H1 (cell line): ENCODE data around the gene PDLIM3. TPM values are rescaled to one million over a fixed set of nuclear protein-coding genes. Genes with fewer than 3 reads are reported as not detected.

Experiments
- BRCA1 ChIP-seq: IDR thresholded peaks from 2 replicates; pipeline ENCODE4 v1.6.1; 2012; ENCODE audit warnings: low read depth, low read length, improper control_type of control experiment
- CREB1 ChIP-seq: IDR thresholded peaks from 2 replicates; pipeline ENCODE4 v1.6.1; 2012; ENCODE audit warnings: inconsistent platforms
- POLR2A ChIP-seq, 2 experiments: IDR thresholded peaks; 1 replicate in 1 of 2; 2 replicates in 1 of 2; pipeline ENCODE4 v1.6.1; 2011; ENCODE audit warnings: low read depth in 2 of 2, low read length in 2 of 2, mild to moderate bottlenecking in 2 of 2; ENCODE audit errors: control extremely low read depth in 1 of 2
- RNF2 ChIP-seq: fragments of 200-900, 300-1000 bp; sonication (generic); IDR thresholded peaks from 2 replicates; pipeline ENCODE4 v1.7.1; 2016; ENCODE audit warnings: borderline replicate concordance, low read depth, mild to moderate bottlenecking, antibody characterized with exemption, low read length; ENCODE audit not compliant: poor library complexity, severe bottlenecking; ENCODE audit errors: missing control alignments
- SIRT6 ChIP-seq: IDR thresholded peaks from one replicate; pipeline ENCODE4 v1.7.1; 2012; ENCODE audit warnings: low read length, inconsistent platforms
- SIX5 ChIP-seq: IDR thresholded peaks from 2 replicates; pipeline ENCODE4 v1.6.1; 2011; ENCODE audit warnings: mild to moderate bottlenecking, low read depth, low read length
- polyA plus RNA-seq, 7 experiments: library from polyadenylated mRNA; depleted of rRNA in 3 of 7; stranded (reverse) in 5 of 7; unstranded in 2 of 7; fragments of >200 nt in 5 of 7; fragments of 200-250 nt in 2 of 7; gene quantifications; 1 replicate in 5 of 7; 2 replicates in 1 of 7; 4 replicates in 1 of 7; pipeline versions ENCODE4 v1.2.1 to v1.2.3, GENCODE V29; 2011 to 2013; ENCODE audit warnings: missing spikeins in 2 of 7, mixed read lengths in 2 of 7
- total RNA-seq: library from RNA; stranded (reverse); fragmentation: NEBNext Ultra II Directional; extraction: Animal tissue kit (Norgen Biotek cat#: 25700); gene quantifications from 2 replicates; pipeline ENCODE4 v1.2.1, GENCODE V29; 2021

Gene PDLIM3
- total and polyA plus RNA-seq, 2 of the 8 experiments (the other 6 are each of a cell fraction or from before 2014, with no cell fraction given), result 7.6 to 8.1 TPM

- TF ChIP-seq SIRT6 (no peak), RNF2 (no peak), BRCA1 (no peak), SIX5 (no peak), CREB1 (no peak), POLR2A (IDR thresholded peaks at IDR 0.05; ENCODE audit: control extremely low read depth in 1 of 2, low read depth in 2 of 2, low read length in 2 of 2) (no peak)
- TF ChIP-seq, all 59 proteins: peak for 0
Observed at GRCh38 chr4:185562531-185562930, 27.2 kb upstream of the PDLIM3 start (continued).
